Measurements from ENCODE around the gene LEF1. TPM values are rescaled to one million over a fixed set of nuclear protein-coding genes. Genes with fewer than 3 reads are reported as not detected.

The LEF1 gene
- total and polyA plus RNA-seq, 2 donors (not counting 1 experiment from before 2014, with no cell fraction given) = 2.4 to 5.1 TPM

DNA sequence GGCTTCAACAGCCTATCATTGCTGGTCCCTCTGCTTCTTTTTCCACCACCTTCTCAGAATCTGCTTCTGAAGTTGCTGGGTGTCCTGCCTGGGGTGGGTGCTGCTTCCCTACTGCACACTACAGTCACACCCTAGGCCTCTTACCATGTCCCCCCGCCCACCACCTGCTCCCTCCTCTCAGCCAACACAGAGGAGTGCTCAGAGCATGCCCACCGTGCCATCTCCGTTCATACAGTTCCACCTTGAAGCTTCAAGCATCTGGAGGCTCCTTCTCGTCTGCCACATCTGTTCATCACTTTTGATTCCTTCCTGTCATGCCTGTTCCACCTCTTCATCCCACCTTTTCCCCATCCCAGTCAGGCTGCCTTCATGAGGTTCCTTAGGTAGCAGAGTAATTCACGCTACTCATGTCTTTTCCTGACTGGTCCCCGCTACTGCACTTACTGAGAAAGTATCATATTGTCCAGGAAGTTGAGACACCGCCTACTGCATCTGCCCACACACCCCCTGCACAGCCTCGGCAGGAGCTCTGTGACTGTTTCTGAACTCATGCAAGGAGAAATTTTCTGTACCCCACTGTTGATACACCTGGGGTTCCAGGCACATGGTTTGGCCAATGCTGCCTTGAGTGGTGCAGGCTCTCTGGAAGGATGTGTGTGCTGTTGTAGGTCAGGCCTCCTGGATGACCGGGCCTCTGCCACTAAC is 139.6 kb downstream of the LEF1 start:
- Histone ChIP-seq H3K4me1 (ENCODE audit: control insufficient read depth in 2 of 2, insufficient read depth in 2 of 2, low read length in 2 of 2) (no peaks in the 10 kb centered on the region), H3K9me3 (ENCODE audit: control extremely low read depth in 1 of 3, control insufficient read depth in 2 of 3, insufficient read depth in 1 of 3, low read length in 2 of 3) (no peaks in the 10 kb centered on the region), H3K4me3 (ENCODE audit: control extremely low read depth in 1 of 5, extremely low read depth in 1 of 5, insufficient read depth in 1 of 5, low read depth in 2 of 5, low read length in 4 of 5) (no peak overlapping the region), H3K4me2 (replicated peaks; ENCODE audit: low read depth, low read length, poor library complexity, severe bottlenecking) (no peak overlapping the region), H4K20me1 (ENCODE audit: control insufficient read depth, insufficient read depth, low read length, poor library complexity, severe bottlenecking) (no peaks in the 10 kb centered on the region), H2AFZ (ENCODE audit: insufficient read depth, low read depth, low read length, poor library complexity, severe bottlenecking) (no peak overlapping the region), H3K27me3 (replicated peaks in 1 of 4; ENCODE audit: control extremely low read depth in 1 of 4, control insufficient read depth in 3 of 4, insufficient read depth in 4 of 4, low read length in 3 of 4) (no peaks in the 10 kb centered on the region), H3K9ac (ENCODE audit: low read length) (no peak overlapping the region), H3K79me2 (ENCODE audit: control insufficient read depth, insufficient read depth, low read length) (no peaks in the 10 kb centered on the region), H3K36me3 (replicated peaks in 1 of 2; ENCODE audit: control extremely low read depth in 1 of 2, control insufficient read depth in 1 of 2, extremely low read depth in 1 of 2, insufficient read depth in 2 of 2, low read length in 1 of 2) (peaks cover 8 to 48% of the 10 kb centered on the region in 2 experiments), H3K27ac (ENCODE audit: low read length in 2 of 2) (no peak overlapping the region)
- intact Hi-C loops (cut with micrococcal nuclease) = no loop called here
- no peak overlapping the region for H3K4me3 Mint-ChIP-seq
- H3K27me3 Mint-ChIP-seq = no peaks in the 10 kb centered on the region
- ATAC-seq (ENCODE audit: low read depth) (no peak), DNase-seq (no peak)
- POLR2A ChIA-PET = no interaction called here
- H3K27ac Mint-ChIP-seq = no peak overlapping the region
- CTCF ChIA-PET = interaction anchor here (0.6 to 1.3 kb wide), 2 partner anchors 102 to 543 kb away, joined by 3 to 4 read pairs; no protein-coding TSS in a partner anchor
- H3K9me3 Mint-ChIP-seq (ENCODE audit: insufficient read depth) = no peaks in the 10 kb centered on the region
- 89% methylated on average over 8 of the region's 9 CpGs for WGBS (ENCODE audit: insufficient coverage)
- H3K4me1 Mint-ChIP-seq = no peaks in the 10 kb centered on the region
- TF ChIP-seq EZH2 (IDR thresholded peaks at IDR 0.05; ENCODE audit: borderline replicate concordance, insufficient read depth, low read depth, low read length, poor library complexity, severe bottlenecking) = no peak
- TF ChIP-seq, protein P1, sequence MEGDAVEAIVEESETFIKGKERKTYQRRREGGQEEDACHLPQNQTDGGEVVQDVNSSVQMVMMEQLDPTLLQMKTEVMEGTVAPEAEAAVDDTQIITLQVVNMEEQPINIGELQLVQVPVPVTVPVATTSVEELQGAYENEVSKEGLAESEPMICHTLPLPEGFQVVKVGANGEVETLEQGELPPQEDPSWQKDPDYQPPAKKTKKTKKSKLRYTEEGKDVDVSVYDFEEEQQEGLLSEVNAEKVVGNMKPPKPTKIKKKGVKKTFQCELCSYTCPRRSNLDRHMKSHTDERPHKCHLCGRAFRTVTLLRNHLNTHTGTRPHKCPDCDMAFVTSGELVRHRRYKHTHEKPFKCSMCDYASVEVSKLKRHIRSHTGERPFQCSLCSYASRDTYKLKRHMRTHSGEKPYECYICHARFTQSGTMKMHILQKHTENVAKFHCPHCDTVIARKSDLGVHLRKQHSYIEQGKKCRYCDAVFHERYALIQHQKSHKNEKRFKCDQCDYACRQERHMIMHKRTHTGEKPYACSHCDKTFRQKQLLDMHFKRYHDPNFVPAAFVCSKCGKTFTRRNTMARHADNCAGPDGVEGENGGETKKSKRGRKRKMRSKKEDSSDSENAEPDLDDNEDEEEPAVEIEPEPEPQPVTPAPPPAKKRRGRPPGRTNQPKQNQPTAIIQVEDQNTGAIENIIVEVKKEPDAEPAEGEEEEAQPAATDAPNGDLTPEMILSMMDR (IDR thresholded peaks at IDR 0.05) = no peak

DNA sequence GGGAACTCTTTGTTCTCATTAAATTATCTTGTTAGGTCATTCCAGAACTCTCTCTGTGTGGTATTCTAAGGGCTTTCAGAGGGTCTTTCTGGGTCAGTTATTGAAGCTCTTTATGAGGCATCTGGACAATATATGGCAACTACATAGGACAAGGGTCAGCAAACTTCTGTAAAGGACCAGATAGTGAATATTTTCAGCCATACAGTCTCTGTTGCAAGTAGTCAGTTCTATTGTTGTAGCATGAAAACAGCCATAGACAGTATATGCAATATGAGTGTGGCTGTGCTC is 143.9 kb downstream of the LEF1 start:
- no peaks in the 10 kb centered on the region for H3K4me1 Mint-ChIP-seq
- H3K9ac ChIP-seq (ENCODE audit: low read length) = no peak overlapping the region
- no peak overlapping the region for H3K4me3 Mint-ChIP-seq
- H3K36me3 ChIP-seq (replicated peaks in 1 of 2; ENCODE audit: control extremely low read depth in 1 of 2, control insufficient read depth in 1 of 2, extremely low read depth in 1 of 2, insufficient read depth in 2 of 2, low read length in 1 of 2) = peaks cover 15 to 70% of the 10 kb centered on the region in 2 experiments
- no peaks in the 10 kb centered on the region for H3K27me3 ChIP-seq (replicated peaks in 1 of 4; ENCODE audit: control extremely low read depth in 1 of 4, control insufficient read depth in 3 of 4, insufficient read depth in 4 of 4, low read length in 3 of 4)
- ATAC-seq (ENCODE audit: low read depth) (no peak), DNase-seq (no peak)
- H3K9me3 ChIP-seq (ENCODE audit: control extremely low read depth in 1 of 3, control insufficient read depth in 2 of 3, insufficient read depth in 1 of 3, low read length in 2 of 3) = no peaks in the 10 kb centered on the region
- H3K4me2 ChIP-seq (replicated peaks; ENCODE audit: low read depth, low read length, poor library complexity, severe bottlenecking) = no peak overlapping the region
- no peak for TF ChIP-seq EZH2 (IDR thresholded peaks at IDR 0.05; ENCODE audit: borderline replicate concordance, insufficient read depth, low read depth, low read length, poor library complexity, severe bottlenecking)
- TF ChIP-seq, protein P1 (IDR thresholded peaks at IDR 0.05) = no peak
- no peak overlapping the region for H3K4me3 ChIP-seq (ENCODE audit: control extremely low read depth in 1 of 5, extremely low read depth in 1 of 5, insufficient read depth in 1 of 5, low read depth in 2 of 5, low read length in 4 of 5)
- no peaks in the 10 kb centered on the region for H3K9me3 Mint-ChIP-seq (ENCODE audit: insufficient read depth)
- no peaks in the 10 kb centered on the region for H4K20me1 ChIP-seq (ENCODE audit: control insufficient read depth, insufficient read depth, low read length, poor library complexity, severe bottlenecking)
- intact Hi-C loops (cut with micrococcal nuclease) = no loop called here
- no peaks in the 10 kb centered on the region for H3K4me1 ChIP-seq (ENCODE audit: control insufficient read depth in 2 of 2, insufficient read depth in 2 of 2, low read length in 2 of 2)
- CTCF ChIA-PET = interaction anchor here (0.6 kb wide), 1 partner anchor 547 kb away, joined by 3 read pairs; no protein-coding TSS in a partner anchor
- POLR2A ChIA-PET = no interaction called here
- no peaks in the 10 kb centered on the region for H3K79me2 ChIP-seq (ENCODE audit: control insufficient read depth, insufficient read depth, low read length)
- no peak overlapping the region for H3K27ac Mint-ChIP-seq
- no peaks in the 10 kb centered on the region for H3K27me3 Mint-ChIP-seq
- no peak overlapping the region for H3K27ac ChIP-seq (ENCODE audit: low read length in 2 of 2)
- H2AFZ ChIP-seq (ENCODE audit: insufficient read depth, low read depth, low read length, poor library complexity, severe bottlenecking) = no peak overlapping the region

Measured in B cell (primary cell).